Mucosa of descending colon (tissue), 3 donors: ENCODE results near the gene PXMP2. TPM values are rescaled to one million over a fixed set of nuclear protein-coding genes. Genes with fewer than 3 reads are reported as not detected.

Experiments
- ATAC-seq: fragments of 200-7000 bp; cut with Tn5 transposase; one replicate; pipeline ENCODE4 v1.9.1; 2020; ENCODE audit warnings: mild to moderate bottlenecking, moderate library complexity
- DNase-seq, 3 donors: peaks; one replicate each; pipeline ENCODE4 v3.0.0-alpha.2; 2020
- H3K36me3 ChIP-seq: fragments of 200-600 bp; one replicate; pipeline ENCODE4 v1.8.0; 2021; ENCODE audit warnings: low read depth, mild to moderate bottlenecking
- H3K4me1 ChIP-seq: fragments of 200-600 bp; one replicate; pipeline ENCODE4 v1.8.0; 2021; ENCODE audit warnings: low read depth, mild to moderate bottlenecking
- H3K4me3 ChIP-seq: fragments of 200-600 bp; one replicate; pipeline ENCODE4 v1.8.0; 2021; ENCODE audit warnings: mild to moderate bottlenecking
- H3K9me3 ChIP-seq: fragments of 200-600 bp; one replicate; pipeline ENCODE4 v1.8.0; 2021; ENCODE audit warnings: mild to moderate bottlenecking
- CTCF ChIP-seq: fragments of 200-600 bp; IDR thresholded peaks from one replicate; pipeline ENCODE4 v1.8.0; 2022; ENCODE audit warnings: antibody characterized with exemption, mild to moderate bottlenecking
- intact Hi-C, 2 donors: fragments of 100-400 bp; cut with DNase I in 1 of 2; cut with micrococcal nuclease in 1 of 2; formaldehyde crosslinking; loops; one replicate each; pipeline versions ENCODE4 v1.11.0 to v1.11.1; 2022; cut with DNase I, micrococcal nuclease
- total RNA-seq, 3 donors: library from RNA; stranded (reverse); fragmentation: NEBNext Ultra II Directional in 2 of 3; extraction: Animal tissue kit (Norgen Biotek cat#: 25700) in 2 of 3; gene quantifications; one replicate each; pipeline versions ENCODE4 v1.2.1 to v1.2.4, GENCODE V29; 2021 to 2023
- donor health status: DM: no; HTN: no; CAD: no; lungs with moderate emphysema.
- donor health status: DM: no; HTN: no; CAD: no.
- donor health status: DM: no; HTN: yes; CAD: no.

PXMP2 gene
- total RNA-seq, 3 donors from 2014 or later = 52.1 to 141 (median 66.3) TPM

- no peak for TF ChIP-seq CTCF
- H3K4me1 ChIP-seq = no peaks in the 10 kb centered on the region
- H3K4me3 ChIP-seq = no peak overlapping the region
- no peaks in the 10 kb centered on the region for H3K9me3 ChIP-seq
- DNase-seq (no peak), ATAC-seq (no peak)
- intact Hi-C loops = no loop called here
- peaks cover 24% of the 10 kb centered on the region for H3K36me3 ChIP-seq
Measured at GRCh38 chr12:132723764-132724140, 36.4 kb downstream of the PXMP2 start.

GRCh38 chr12:132724506-132725241 lies 37.3 kb downstream of the PXMP2 start:
- Histone ChIP-seq H3K4me3 (no peak overlapping the region), H3K36me3 (peaks cover 24% of the 10 kb centered on the region), H3K4me1 (no peaks in the 10 kb centered on the region), H3K9me3 (no peaks in the 10 kb centered on the region)
- ATAC-seq (no peak), DNase-seq (no peak)
- intact Hi-C loops = no loop called here
- TF ChIP-seq CTCF = no peak

GRCh38 chr12:132726386-132726785 lies 39.0 kb downstream of the PXMP2 start:
- Histone ChIP-seq H3K36me3 (peaks cover 16% of the 10 kb centered on the region), H3K9me3 (no peaks in the 10 kb centered on the region), H3K4me3 (no peak overlapping the region), H3K4me1 (no peaks in the 10 kb centered on the region)
- DNase-seq (no peak), ATAC-seq (no peak)
- intact Hi-C loops = no loop called here
- no peak for TF ChIP-seq CTCF

GRCh38 chr12:132727091-132727794 lies 39.9 kb downstream of the PXMP2 start:
- TF ChIP-seq CTCF = no peak
- Histone ChIP-seq H3K36me3 (peaks cover 16% of the 10 kb centered on the region), H3K4me1 (no peaks in the 10 kb centered on the region), H3K9me3 (no peaks in the 10 kb centered on the region), H3K4me3 (no peak overlapping the region)
- intact Hi-C loops = no loop called here
- peak; percentile 31 for ATAC-seq
- DNase-seq = no peak

- intact Hi-C loops = no loop called here
- no peaks in the 10 kb centered on the region for H3K9me3 ChIP-seq
- ATAC-seq = no peak
- DNase-seq = no peak
- H3K4me1 ChIP-seq = no peaks in the 10 kb centered on the region
- no peak overlapping the region for H3K4me3 ChIP-seq
- TF ChIP-seq CTCF = no peak
- peaks cover 9% of the 10 kb centered on the region for H3K36me3 ChIP-seq
Measured at GRCh38 chr12:132728502-132728901, 41.1 kb downstream of the PXMP2 start.
